HG02623 (cell line): ENCODE data around the gene CRYBG3.

Experiments
- ATAC-seq: cut with Tn5 transposase; IDR thresholded peaks from one replicate; pipeline ENCODE4 v1.9.1; 2021; ENCODE audit warnings: moderate library complexity; ENCODE audit not compliant: unreplicated experiment

The CRYBG3 gene

DNA sequence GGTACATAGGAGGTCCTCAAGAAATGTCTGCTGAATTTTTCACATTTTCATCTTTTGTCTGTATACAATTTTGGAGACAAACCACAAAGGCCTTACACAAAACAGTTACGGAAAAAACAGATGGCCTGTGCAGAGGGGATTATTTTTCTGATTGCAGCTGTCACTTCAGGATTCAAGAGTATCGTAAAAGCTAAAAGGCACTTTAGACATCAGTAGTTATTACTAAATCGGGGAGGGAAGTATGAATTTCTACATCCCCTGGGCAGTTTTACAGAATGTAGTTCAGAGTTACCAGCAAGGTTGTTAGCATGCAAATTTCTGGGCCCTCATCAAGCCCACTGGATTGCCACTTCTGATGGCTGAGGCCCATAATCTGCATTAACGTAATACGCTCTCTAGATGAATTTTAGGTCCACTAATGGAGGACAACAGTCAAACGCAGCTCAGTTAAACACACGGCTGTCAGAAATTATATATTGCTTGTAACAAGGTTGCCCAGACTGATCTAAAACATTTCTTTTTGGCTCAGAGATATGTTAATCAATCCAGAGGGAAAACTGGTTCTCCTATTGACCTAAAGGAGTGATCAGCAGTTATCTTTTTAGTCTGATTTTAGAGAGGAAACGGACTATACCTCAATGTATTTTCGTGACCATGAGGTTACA is 149.3 kb downstream of the CRYBG3 start:
- no peak for ATAC-seq

GRCh38 chr3:97971679-97972567 is 150.1 kb downstream of the CRYBG3 start, which contains the start of gene RIOX2:
RIOX2 (minus strand) TSS chr3:97972431; CDS start chr3:97967593, 4,838 bp downstream.
- peak; percentile 87 for ATAC-seq

GRCh38 chr3:97972976-97973375 is 151.2 kb downstream of the CRYBG3 start:
- no peak for ATAC-seq

DNA sequence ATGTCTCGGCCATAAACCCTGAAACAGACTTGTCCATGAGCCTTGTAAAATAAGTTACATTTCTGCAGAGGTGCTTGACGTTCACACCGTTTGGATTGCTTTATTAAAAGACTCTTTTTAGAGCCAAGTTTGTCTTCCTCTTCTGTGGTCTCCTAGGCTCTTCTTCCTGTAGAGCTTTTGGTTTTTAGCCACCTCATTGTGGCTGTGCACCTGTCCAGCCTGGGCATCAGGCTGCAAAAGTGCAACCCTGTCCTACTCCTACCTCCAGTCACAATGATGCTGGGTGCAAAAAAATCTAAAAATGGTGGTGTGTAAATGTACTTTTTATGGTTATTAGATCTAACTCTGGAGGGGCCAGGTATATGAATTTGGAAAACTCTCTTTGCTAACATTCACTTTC is 153.2 kb downstream of the CRYBG3 start:
- ATAC-seq: no peak

DNA sequence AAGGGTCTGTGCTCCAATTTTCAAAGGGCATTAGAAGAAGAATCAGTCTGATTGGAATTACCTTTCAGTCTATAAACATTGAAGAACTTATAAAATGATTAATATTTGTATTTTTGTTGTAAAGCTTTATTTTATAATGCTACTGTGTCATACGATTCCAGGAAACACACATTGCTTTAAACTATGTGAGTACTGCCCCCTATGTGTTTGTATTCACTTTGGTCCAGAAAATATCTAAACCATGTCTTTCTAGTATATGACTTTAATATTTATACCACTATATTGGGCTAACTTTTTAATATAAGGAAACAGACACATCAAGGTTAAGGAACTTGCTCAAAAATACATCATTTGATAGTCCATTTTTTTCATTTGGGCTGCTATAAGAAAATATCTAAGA is 153.7 kb downstream of the CRYBG3 start:
- ATAC-seq: no peak

DNA sequence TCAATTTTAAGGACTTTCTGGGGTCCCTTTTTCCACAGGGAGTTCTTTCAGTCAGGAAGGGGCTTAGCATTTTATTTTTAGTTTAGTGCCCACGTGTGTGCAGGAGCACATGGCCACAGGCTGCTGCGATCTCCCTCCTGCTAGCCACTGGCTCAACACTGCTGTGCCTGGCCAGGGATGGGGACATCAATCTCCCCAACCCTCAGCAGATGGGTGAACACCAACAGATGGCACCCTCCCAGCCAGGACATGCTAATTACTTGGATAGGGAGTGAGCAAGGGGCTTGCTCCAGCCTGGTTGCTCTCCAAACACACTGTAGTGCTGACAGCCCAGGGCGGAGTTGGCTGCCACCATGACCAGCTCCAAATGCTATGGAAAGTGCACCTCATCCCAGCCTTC is 157.8 kb downstream of the CRYBG3 start:
- no peak for ATAC-seq

GRCh38 chr3:97981886-97982285 is 160.1 kb downstream of the CRYBG3 start:
- ATAC-seq: no peak

DNA sequence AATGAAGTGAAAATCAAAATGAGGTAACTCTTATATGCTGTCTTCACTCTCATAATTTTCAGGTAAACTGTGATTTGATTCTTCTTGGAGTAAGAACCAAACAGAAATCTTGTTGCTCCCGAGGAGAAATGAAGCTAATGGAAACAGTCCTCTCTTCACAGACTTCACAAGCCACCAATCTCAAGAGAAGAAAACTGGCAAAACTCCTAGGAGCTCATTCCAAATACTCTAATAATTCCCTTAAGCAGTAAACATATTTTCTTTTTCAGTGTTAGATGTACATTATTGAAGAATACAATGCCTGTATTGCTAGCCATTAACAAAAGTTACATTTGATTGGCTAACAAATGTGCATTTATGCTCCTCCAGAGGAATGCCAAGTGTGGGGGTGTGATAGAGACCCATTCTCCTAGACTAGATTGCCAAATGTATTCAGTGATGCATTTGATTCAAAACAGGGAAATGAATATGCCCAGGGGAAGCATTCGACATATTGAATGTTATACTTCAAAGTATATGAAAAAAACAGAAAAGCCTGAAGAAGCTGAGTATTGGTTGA is 162.2 kb downstream of the CRYBG3 start:
- ATAC-seq: no peak

GRCh38 chr3:97987306-97987705 is 165.5 kb downstream of the CRYBG3 start:
- ATAC-seq: no peak

GRCh38 chr3:97988784-97989568 is 167.2 kb downstream of the CRYBG3 start:
- no peak for ATAC-seq

DNA sequence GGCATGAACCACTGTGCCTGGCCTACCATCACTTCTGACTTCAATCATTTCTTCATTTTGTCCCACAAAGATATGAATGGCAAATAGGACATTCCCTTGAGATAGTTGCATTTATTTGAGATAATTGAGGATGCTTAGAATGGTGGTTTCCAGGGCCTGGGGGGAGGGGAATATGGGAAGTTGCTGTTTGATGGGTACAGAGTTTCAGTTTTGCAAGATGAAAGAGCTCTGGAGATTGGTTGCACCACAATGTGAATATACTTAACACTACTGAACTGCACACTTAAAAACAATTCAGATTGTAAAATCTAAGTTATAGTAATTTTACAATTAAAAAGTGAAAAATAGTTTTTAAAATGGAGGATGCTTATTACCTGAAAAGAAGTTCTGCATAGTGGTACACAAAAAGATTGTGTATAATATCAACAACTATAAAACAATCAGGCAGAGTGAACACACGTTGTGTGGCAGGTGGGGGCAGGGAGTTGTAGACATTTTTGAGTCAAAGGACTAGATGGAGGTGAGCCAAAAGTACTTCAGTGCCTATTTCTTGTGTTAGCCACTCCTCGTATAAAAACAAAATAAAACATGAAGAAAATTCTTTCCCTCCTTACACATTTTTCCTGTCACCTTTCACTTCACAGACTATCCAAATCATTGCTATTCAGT is 168.9 kb downstream of the CRYBG3 start:
- no peak for ATAC-seq

DNA sequence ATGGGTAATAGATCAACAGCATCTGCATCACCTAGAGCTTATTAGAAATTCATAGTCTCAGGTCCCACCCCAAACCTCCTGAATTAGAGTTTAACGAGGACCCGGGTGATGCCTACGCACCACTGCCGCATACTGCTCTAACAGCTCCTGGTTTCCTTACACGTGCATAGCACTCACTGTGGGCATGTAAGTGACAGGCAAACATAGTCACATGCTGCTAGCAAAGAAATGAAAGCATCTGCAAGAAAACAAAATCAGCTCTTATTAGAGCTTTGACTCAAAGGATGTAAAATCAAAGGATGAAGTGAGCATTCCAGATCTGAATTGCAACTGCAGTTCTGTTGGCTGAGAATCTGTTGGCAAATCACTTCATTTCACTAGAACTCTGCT is 169.5 kb downstream of the CRYBG3 start:
- ATAC-seq: no peak

DNA sequence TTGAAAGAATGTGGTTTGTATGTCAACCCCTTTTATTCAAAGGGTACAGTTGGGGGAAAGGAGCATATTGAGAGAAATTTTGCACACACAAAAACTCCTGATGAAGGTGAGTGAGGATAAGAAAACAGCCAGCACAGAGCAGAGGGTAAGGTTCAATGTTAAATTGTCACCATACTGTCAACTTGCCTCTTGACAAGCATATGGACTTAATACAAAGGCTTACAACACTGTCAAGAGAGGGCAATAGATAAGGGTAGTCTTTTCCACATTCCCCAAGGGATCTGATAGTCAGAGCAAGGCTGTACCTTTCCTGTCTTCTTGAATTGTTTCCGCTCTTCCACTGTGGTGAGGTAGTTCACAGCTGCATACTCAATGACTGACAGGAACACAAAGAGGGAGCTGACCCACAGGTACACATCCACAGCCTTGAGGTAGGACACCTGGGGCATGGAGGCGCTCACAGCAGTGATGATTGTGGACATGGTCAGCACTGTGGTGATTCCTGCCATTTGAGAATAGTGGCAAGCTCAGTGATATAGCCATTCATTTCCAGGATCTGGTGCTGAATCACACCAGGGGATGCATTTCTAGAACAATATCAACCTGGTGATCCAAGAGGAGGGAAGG is 170.8 kb downstream of the CRYBG3 start:
- no peak for ATAC-seq

DNA sequence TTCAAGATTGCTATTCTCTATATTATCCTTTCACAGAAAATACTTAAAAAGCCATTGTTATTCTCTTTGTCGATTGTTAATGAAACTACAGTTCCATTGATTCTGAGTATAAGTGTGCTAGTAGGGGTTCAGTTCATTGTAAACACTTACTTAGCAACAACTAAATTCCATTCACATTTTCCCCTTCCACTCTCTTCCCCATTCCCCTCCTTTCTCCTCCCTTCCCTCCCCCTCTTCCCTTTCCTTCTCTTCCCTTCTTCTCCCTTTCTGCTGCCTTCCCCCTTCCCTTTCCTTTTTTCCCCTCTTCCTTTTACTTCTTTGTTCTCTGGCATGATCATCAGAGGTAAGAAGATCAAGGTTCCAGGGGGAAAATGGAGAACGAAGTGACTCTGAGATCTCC is 171.7 kb downstream of the CRYBG3 start:
- no peak for ATAC-seq

- no peak for ATAC-seq
Measured at GRCh38 chr3:97994328-97994945, 172.6 kb downstream of the CRYBG3 start.
